BJ (cell line): ENCODE data around the gene FAM217A. TPM values are rescaled to one million over a fixed set of nuclear protein-coding genes. Genes with fewer than 3 reads are reported as not detected.
A peak's percentile ranks its signal among the peaks of the same experiment; 100 is the strongest.

Experiments used
- CTCF ChIA-PET: fragments of 350-600 bp; formaldehyde crosslinking; extraction: SDS; loops from one replicate; lab custom pipeline; 2021; ENCODE audit warnings: antibody characterized with exemption, inconsistent platforms; lab: Yijun Ruan, JAX
- POLR2A ChIA-PET: fragments of 300-600 bp; sonication (Branson Sonifier 250); formaldehyde crosslinking; extraction: SDS; loops from one replicate; lab custom pipeline; 2021; ENCODE audit warnings: antibody characterized with exemption; lab: Charles Lee
- DNase-seq: peaks from one replicate; pipeline ENCODE4 v3.0.0-alpha.2; 2011; ENCODE audit warnings: low read depth
- H3K27me3 ChIP-seq: 2 replicates; pipeline ENCODE4 v1.6.0; 2011; ENCODE audit warnings: low read length; ENCODE audit not compliant: control insufficient read depth, insufficient read depth
- H3K36me3 ChIP-seq: 2 replicates; pipeline ENCODE4 v1.5.1; 2011; ENCODE audit warnings: low read length; ENCODE audit not compliant: control insufficient read depth, insufficient read depth
- H3K4me3 ChIP-seq: 2 replicates; pipeline ENCODE4 v1.5.1; 2011; ENCODE audit warnings: low read depth, mild to moderate bottlenecking, control low read depth, low read length
- polyA minus RNA-seq: library from RNA; depleted of rRNA, polyadenylated mRNA; stranded (reverse); fragments of >200 nt; gene quantifications from 2 replicates; pipeline ENCODE4 v1.2.3, GENCODE V29; 2011; rRNA and poly(A)+ RNA removed
- polyA plus RNA-seq: library from polyadenylated mRNA; depleted of rRNA; stranded (reverse); fragments of >200 nt; gene quantifications from 2 replicates; pipeline ENCODE4 v1.2.3, GENCODE V29; 2011; rRNA removed
- TF ChIP-seq, protein P1 (sequence below): IDR thresholded peaks from 2 replicates; pipeline ENCODE4 v1.5.1; 2011; ENCODE audit warnings: low read depth, mild to moderate bottlenecking, control low read depth, inconsistent platforms, low read length, moderate library complexity; ENCODE audit not compliant: insufficient read depth

The FAM217A gene, protein sequence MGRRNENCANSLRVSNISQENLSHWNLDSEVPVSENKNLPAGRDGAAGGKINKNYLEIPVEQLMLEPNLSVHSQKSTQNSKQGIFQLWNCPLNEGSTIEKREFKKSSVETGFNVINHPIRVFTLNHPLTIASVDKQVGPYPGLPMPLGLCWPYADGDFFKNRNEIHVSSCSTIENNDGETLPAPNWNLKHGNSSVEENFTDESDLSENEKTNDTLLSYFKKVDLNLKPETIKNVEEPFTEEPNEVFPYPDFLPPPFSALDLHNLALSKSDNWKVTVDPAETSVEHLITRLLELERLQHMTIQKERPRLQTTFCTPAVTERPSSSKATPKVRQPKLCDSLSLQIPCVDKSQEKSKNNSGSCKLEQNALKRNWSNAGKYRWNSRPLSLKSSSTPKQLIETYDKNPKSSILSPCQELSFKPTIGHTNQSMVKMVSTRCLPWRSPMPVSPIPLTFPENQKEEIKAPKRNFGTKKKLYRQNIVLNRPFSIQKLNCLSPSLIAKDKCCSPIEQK
- polyA plus RNA-seq (not detected in 2 replicates), polyA minus RNA-seq (not detected in 2 replicates)

DNA sequence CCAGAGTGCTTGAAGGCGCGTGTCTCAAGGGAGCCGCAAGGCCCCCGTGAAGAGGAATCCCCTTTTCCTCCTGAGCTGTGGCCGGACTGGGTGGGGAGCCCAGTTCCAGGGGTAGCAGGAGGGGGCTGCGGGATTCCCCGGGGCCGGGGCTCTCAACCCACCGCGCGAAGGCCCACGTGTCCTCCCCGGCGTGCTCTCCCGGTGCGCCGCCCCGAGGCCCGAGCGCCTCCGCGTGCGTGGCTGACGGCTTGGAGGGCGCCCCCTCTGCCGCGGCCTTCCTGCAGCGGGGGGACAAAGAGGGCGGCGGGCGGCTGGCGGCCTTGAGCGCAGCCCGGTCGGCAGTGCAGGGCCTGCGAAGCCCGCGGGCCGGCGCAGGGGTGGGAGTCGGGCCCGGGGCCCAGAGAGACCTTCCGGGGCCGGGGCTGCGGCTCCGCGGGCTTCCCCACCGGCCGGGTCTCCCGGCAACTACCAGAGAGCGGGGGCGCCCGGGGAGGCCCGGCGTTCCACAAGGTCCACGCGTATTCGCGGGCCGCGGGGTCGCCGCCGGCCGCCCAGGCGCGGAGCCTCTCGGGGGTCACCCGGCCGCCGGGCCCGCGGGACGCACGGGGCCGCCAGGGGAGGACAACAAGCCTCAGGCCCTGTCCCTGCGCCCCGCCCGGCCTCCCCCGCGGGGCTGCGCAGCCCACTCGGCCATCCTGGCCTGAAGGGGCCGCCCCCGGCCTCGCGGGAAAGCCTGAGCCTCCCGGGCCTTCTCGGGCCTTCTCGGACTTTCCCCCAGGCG, at the start of gene FAM217A:
TSS of gene FAM217A (minus strand) at position 447 of the 781 bp plus-strand sequence. CDS start 1,723 bp downstream, outside the sequence.
- ChIA-PET CTCF (interaction anchor here (0.7 kb wide), 1 partner anchor 43 kb away, joined by 3 read pairs; no protein-coding TSS in a partner anchor), POLR2A (no interaction called here)
- no peak for DNase-seq
- H3K27me3 ChIP-seq: no peaks in the 10 kb centered on the region
- no peak within 1 kb of the TSS for H3K4me3 ChIP-seq
- no peaks in the 10 kb centered on the region for H3K36me3 ChIP-seq
- TF ChIP-seq, protein P1, sequence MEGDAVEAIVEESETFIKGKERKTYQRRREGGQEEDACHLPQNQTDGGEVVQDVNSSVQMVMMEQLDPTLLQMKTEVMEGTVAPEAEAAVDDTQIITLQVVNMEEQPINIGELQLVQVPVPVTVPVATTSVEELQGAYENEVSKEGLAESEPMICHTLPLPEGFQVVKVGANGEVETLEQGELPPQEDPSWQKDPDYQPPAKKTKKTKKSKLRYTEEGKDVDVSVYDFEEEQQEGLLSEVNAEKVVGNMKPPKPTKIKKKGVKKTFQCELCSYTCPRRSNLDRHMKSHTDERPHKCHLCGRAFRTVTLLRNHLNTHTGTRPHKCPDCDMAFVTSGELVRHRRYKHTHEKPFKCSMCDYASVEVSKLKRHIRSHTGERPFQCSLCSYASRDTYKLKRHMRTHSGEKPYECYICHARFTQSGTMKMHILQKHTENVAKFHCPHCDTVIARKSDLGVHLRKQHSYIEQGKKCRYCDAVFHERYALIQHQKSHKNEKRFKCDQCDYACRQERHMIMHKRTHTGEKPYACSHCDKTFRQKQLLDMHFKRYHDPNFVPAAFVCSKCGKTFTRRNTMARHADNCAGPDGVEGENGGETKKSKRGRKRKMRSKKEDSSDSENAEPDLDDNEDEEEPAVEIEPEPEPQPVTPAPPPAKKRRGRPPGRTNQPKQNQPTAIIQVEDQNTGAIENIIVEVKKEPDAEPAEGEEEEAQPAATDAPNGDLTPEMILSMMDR: no peak

DNA sequence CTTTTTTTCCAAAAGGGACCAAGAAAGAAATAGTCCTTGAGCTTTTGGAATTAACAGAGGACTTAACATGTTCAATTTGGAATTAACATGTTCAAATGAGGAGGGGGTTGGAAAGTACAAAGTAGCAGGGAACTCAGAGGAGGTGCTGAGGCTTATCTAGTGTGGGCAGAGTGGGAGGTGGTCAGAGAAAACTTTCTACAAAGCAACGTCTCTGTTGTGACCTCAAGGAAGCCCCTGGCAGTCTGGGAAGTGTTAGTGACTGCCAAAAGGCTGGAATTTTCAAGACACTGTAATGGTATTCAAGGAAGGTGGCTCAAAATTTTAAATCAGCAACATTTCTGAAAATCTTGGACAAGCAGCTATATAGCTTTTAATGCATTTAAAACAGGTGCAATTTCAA, 49.1 kb upstream of the FAM217A start:
- ChIA-PET CTCF (no interaction called here), POLR2A (no interaction called here)
- H3K27me3 ChIP-seq: no peaks in the 10 kb centered on the region
- no peak for DNase-seq
- H3K36me3 ChIP-seq: peaks cover 4% of the 10 kb centered on the region
- TF ChIP-seq, protein P1: no peak
- no peak overlapping the region for H3K4me3 ChIP-seq

DNA sequence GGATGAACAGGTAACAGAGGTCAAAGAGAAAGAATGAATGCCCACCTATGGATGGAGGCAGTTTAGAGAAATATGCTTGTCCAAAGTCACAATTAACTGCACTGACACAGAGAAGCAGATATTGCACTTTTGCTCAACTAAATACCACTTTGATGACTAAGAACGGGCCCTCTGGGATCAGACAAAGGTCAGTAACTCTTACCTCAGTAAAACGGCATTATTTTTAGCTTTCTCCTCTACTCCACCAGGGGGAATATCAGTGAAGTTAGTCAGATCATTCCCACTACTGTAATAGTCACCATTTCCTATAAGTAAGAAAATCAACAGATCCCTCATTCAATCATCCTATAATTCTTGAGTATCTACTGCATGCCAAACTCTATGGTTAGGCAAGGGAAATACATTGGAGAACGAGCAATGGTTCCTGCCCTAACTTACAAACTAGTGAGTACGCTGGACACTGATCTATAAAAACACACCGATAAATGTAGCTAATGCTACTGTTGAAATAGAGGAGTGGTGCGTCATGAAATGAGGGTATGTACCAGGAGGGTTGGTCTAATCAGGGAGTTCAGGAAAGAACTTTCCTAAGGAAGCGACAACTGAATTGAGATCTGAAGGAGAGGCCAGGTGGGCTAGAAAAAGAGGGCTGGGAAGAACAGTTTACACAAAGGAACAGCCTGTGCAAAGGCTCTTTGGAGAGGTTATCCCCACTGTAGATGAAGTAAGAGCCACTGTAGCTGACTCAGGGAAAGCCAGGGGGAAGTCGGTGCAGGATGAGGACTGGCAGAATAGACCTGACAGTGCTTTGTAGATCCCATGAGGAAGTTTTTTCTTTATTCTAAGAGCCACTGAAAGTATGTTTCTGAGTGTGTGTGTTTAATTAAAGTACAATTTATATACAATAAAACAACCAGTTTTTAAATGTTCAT, 47.3 kb upstream of the FAM217A start:
- TF ChIP-seq, protein P1: peak; percentile 56
- CTCF ChIA-PET: interaction anchor here (0.6 to 1.6 kb wide), 5 partner anchors 14 to 112 kb away, joined by 3 to 5 read pairs (median 3); no protein-coding TSS in a partner anchor
- DNase-seq: peak; percentile 60
- Histone ChIP-seq H3K4me3 (no peak overlapping the region), H3K36me3 (peaks cover 1% of the 10 kb centered on the region), H3K27me3 (no peaks in the 10 kb centered on the region)
- POLR2A ChIA-PET: no interaction called here

DNA sequence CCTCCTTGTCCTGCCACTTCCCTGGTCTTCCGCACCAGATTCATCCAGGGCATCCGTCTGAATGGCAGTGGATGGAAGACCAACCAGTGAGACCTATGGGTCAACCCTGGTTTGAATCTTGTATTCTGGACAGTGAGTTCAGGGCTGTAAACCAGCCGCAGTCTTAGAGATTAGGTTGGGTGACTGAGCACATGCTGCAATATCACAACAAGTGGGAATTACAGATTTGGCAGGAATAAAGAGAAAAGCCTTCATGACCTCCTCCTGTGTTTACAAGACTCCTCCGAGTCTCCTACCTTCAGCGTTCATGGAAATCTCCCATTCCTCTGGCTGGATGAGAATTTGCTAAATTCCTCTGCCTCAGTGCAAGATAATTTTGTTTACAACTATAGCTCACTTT, 46.6 kb upstream of the FAM217A start:
- CTCF ChIA-PET: interaction anchor here (0.6 to 1.6 kb wide), 5 partner anchors 14 to 113 kb away, joined by 3 to 5 read pairs (median 3); no protein-coding TSS in a partner anchor

More for the DNA sequence above, 46.6 kb upstream of the FAM217A start:
- Histone ChIP-seq H3K4me3 (no peak overlapping the region), H3K27me3 (no peaks in the 10 kb centered on the region), H3K36me3 (peaks cover 1% of the 10 kb centered on the region)
- TF ChIP-seq, protein P1: no peak
- no peak for DNase-seq
- POLR2A ChIA-PET: no interaction called here
